HEK293T (cell line): ENCODE measurements around the gene REX1BD.

Source experiments
- FOXA1 ChIP-seq: fragments of 450-650 bp; IDR thresholded peaks from 2 replicates; pipeline ENCODE4 v1.6.1; 2016; ENCODE audit warnings: mild to moderate bottlenecking
- LEF1 ChIP-seq: fragments of 450-650 bp; IDR thresholded peaks from 2 replicates; pipeline ENCODE4 v1.6.1; 2017; ENCODE audit warnings: mild to moderate bottlenecking, borderline replicate concordance
- NFRKB ChIP-seq: fragments of 450-650 bp; IDR thresholded peaks from 2 replicates; pipeline ENCODE4 v1.6.1; 2016; ENCODE audit warnings: mild to moderate bottlenecking, moderate library complexity
- PKNOX1 ChIP-seq: fragments of 450-650 bp; IDR thresholded peaks from 2 replicates; pipeline ENCODE4 v1.6.1; 2016
- TARDBP ChIP-seq: fragments of 450-650 bp; IDR thresholded peaks from 2 replicates; pipeline ENCODE4 v1.6.1; 2016

- TF ChIP-seq NFRKB, result no peak
- no peak for TF ChIP-seq PKNOX1
- TF ChIP-seq LEF1, result no peak
- no peak for TF ChIP-seq FOXA1
- no peak for TF ChIP-seq TARDBP
Observed at GRCh38 chr19:18626906-18627305, 38.3 kb downstream of the REX1BD start.
